ENCODE data around the gene SSBP2.
"Not testable (repeated sequence)": the region's sequence is repeated elsewhere in the genome, so short reads cannot be mapped to it uniquely, and the experiment has no call there.

Gene SSBP2

GRCh38 chr5:81726297-81726696, 24.6 kb downstream of the SSBP2 start:
- DNase-seq = no peak

- no peak for DNase-seq
These were observed 26.3 kb downstream of the SSBP2 start for GRCh38 chr5:81724571-81724970.

GRCh38 chr5:81724108-81724507, 26.8 kb downstream of the SSBP2 start:
- DNase-seq = no peak

- DNase-seq = no peak
These were observed 29.8 kb downstream of the SSBP2 start for GRCh38 chr5:81721049-81721448.

GRCh38 chr5:81719743-81720345, 31.1 kb downstream of the SSBP2 start:
- DNase-seq = no peak

- DNase-seq = no peak
These were observed 32.6 kb downstream of the SSBP2 start for GRCh38 chr5:81718300-81718699.

- no peak for DNase-seq
These were observed 33.0 kb downstream of the SSBP2 start for GRCh38 chr5:81717860-81718259.

GRCh38 chr5:81717226-81717625, 33.7 kb downstream of the SSBP2 start:
- DNase-seq = no peak

GRCh38 chr5:81714076-81714475, 36.8 kb downstream of the SSBP2 start:
- not testable (repeated sequence) for DNase-seq

GRCh38 chr5:81708889-81709288, 42.0 kb downstream of the SSBP2 start:
- DNase-seq = no peak

GRCh38 chr5:81703840-81704239, 47.1 kb downstream of the SSBP2 start:
- no peak for DNase-seq

- DNase-seq = no peak
These were observed 50.7 kb downstream of the SSBP2 start for GRCh38 chr5:81700166-81700565.

- no peak for DNase-seq
These were observed 52.1 kb downstream of the SSBP2 start for GRCh38 chr5:81698813-81699212.

GRCh38 chr5:81696418-81697397, 54.2 kb downstream of the SSBP2 start:
- DNase-seq = no peak

- DNase-seq = no peak
These were observed 56.2 kb downstream of the SSBP2 start for GRCh38 chr5:81694726-81695125.

GRCh38 chr5:81688215-81688614, 62.7 kb downstream of the SSBP2 start:
- DNase-seq = no peak

GRCh38 chr5:81687292-81687691, 63.6 kb downstream of the SSBP2 start:
- DNase-seq = no peak

- DNase-seq = no peak
These were observed 65.4 kb downstream of the SSBP2 start for GRCh38 chr5:81685471-81685870.

- no peak for DNase-seq
These were observed 71.0 kb downstream of the SSBP2 start for GRCh38 chr5:81679885-81680284.

- no peak for DNase-seq
These were observed 75.5 kb downstream of the SSBP2 start for GRCh38 chr5:81675420-81675819.

GRCh38 chr5:81665795-81666194, 85.1 kb downstream of the SSBP2 start:
- no peak for DNase-seq

- not testable (repeated sequence) for DNase-seq
These were observed 90.3 kb downstream of the SSBP2 start for GRCh38 chr5:81660624-81661023.

- DNase-seq = no peak
These were observed 93.5 kb downstream of the SSBP2 start for GRCh38 chr5:81657386-81657785.

- no peak for DNase-seq
These were observed 94.1 kb downstream of the SSBP2 start for GRCh38 chr5:81656783-81657182.

All from activated gamma-delta T cell treated with Interleukin-2 at 50 U/mL for 16 hours (primary cell).